ENCODE data around the gene RBM38.
A peak's percentile ranks its signal among the peaks of the same experiment; 100 is the strongest.
"Not testable (repeated sequence)": the region's sequence is repeated elsewhere in the genome, so short reads cannot be mapped to it uniquely, and the experiment has no call there.

Gene RBM38

DNA sequence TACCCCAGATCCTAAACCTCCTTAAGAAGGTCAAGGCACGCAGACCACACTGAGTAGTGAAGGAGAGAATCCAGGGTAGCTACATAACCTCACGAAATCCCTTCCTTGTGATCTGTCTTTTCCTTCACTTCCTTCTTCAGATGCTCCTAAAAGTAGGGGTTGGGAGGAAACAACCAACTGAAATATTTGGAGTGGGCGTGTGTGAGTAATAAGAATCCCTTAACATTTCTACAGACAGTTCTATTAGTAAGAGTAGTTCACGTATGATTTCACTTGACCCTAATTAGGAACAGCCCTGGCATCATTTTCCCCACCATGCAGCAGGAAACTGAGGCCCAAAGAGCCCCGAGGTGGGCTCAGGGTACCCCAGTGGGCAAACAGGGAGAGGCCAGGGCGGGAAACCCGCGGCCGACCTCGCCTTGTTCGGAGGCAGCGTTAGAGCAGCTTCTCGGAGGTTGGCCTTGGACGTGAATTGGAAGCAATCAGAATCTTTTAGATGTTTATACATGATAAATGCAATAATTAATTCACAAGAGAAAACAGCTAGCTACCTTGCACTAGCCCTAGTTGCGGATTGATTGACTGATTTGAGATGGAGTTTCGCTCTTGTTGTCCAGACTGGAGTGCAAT lies 41.0 kb upstream of the RBM38 start:
- H3K4me3 ChIP-seq (ENCODE audit: low read depth, low read length): no peak overlapping the region
- TF ChIP-seq, protein P1, sequence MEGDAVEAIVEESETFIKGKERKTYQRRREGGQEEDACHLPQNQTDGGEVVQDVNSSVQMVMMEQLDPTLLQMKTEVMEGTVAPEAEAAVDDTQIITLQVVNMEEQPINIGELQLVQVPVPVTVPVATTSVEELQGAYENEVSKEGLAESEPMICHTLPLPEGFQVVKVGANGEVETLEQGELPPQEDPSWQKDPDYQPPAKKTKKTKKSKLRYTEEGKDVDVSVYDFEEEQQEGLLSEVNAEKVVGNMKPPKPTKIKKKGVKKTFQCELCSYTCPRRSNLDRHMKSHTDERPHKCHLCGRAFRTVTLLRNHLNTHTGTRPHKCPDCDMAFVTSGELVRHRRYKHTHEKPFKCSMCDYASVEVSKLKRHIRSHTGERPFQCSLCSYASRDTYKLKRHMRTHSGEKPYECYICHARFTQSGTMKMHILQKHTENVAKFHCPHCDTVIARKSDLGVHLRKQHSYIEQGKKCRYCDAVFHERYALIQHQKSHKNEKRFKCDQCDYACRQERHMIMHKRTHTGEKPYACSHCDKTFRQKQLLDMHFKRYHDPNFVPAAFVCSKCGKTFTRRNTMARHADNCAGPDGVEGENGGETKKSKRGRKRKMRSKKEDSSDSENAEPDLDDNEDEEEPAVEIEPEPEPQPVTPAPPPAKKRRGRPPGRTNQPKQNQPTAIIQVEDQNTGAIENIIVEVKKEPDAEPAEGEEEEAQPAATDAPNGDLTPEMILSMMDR (IDR thresholded peaks at IDR 0.05; ENCODE audit: low read depth, low read length): no peak
- DNase-seq: no peak

DNA sequence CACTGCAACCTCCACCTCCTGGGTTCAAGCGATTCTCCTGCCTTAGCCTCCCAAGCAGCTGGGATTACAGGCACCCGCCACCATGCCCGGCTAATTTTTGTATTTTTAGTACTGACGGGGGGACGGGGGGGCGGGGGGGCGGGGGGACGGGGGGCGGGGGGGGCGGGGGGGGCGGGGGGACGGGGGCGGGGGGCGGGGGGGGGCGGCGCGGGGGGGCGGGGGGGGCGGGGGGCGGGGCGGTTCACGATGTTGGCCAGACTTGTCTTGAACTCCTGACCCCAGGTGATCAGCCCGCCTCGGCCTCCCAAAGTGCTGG lies 40.5 kb upstream of the RBM38 start:
- Histone ChIP-seq H3K27ac (peak overlapping the region; percentile 98), H3K4me3 (ENCODE audit: low read depth, low read length) (peak overlapping the region; percentile 95)
- H3K9me3 ChIP-seq (ENCODE audit: severe bottlenecking); H3K36me3 ChIP-seq; H3K27me3 ChIP-seq (ENCODE audit: insufficient read depth, low read depth, severe bottlenecking); DNase-seq: not testable (repeated sequence)

More for the DNA sequence above, 41.0 kb upstream of the RBM38 start:
- peaks cover 5% of the 10 kb centered on the region for H3K27me3 ChIP-seq (ENCODE audit: insufficient read depth, low read depth, severe bottlenecking)
- H3K36me3 ChIP-seq: peaks cover 4% of the 10 kb centered on the region
- no peaks in the 10 kb centered on the region for H3K9me3 ChIP-seq (ENCODE audit: severe bottlenecking)
- no peak overlapping the region for H3K27ac ChIP-seq

DNA sequence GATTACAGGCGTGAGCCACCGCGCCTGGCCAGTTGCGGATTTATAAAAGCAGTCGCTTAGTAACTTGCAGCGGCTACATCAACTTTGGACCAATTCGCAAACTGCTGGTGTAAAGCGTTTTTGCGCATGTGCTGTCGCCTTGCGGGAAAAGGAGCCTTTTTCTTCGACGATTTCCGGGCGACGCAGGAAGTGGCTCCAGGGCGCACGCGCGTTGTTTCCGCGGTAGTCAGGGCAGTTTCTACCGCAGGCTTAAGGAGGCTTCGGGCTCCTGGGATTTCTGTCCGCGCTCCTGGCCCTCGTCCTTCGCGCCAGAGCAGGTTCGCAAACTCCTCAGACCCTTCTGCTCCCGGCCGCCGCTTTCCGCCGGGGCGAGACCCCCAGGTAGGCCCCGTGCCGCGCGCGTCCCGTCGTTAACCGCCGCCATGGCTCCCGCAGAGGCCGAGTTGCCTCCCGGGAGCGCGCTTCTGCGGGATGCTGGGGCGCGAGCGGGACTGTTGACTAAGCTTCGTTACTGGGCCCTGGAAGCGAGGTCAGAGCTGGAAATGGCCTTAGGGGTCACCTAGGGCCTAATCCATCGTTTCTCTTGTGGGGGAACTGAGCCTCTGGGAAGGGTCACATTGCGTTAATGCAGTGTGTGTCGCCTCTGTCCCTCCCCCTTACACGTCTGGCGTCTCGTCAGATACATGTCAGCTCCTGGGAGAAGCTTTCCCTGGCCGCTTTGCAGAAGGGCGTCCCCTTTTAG lies 40.0 kb upstream of the RBM38 start, which contains the start of gene RAE1:
RAE1 (plus strand) TSS at position 214 of the 742 bp plus-strand sequence. CDS start 2,784 bp downstream, outside the sequence.
- peaks cover 3% of the 10 kb centered on the region for H3K27me3 ChIP-seq (ENCODE audit: insufficient read depth, low read depth, severe bottlenecking)
- H3K27ac ChIP-seq: peak within 1 kb of the TSS; percentile 98
- no peaks in the 10 kb centered on the region for H3K9me3 ChIP-seq (ENCODE audit: severe bottlenecking)
- DNase-seq: peak; percentile 92
- TF ChIP-seq, protein P1 (IDR thresholded peaks at IDR 0.05; ENCODE audit: low read depth, low read length): no peak
- H3K36me3 ChIP-seq: peaks cover 4% of the 10 kb centered on the region
- peak within 1 kb of the TSS; percentile 95 for H3K4me3 ChIP-seq (ENCODE audit: low read depth, low read length)

DNA sequence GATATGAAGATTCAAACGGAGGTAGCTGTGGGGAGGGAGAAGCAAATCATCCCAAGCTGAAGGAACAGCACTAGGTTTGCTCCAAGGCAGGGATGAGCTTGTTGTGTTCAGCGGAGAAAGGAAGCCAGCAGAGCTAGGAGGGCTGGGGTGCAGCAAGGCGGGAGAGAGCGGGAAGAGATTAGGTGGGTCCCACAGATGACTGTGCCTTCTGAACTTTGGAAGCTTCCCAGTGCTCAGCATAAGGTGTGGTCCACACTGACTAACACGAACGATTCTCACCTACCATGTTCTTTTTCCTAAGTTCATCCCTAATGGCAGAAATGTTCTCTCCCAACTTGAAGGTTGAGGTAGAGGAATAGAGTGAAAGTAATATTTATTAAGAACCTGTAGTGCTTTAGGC lies 38.9 kb upstream of the RBM38 start:
- no peak overlapping the region for H3K27ac ChIP-seq
- no peaks in the 10 kb centered on the region for H3K9me3 ChIP-seq (ENCODE audit: severe bottlenecking)
- DNase-seq: no peak
- peaks cover 4% of the 10 kb centered on the region for H3K36me3 ChIP-seq
- TF ChIP-seq, protein P1 (IDR thresholded peaks at IDR 0.05; ENCODE audit: low read depth, low read length): no peak
- no peak overlapping the region for H3K4me3 ChIP-seq (ENCODE audit: low read depth, low read length)
- H3K27me3 ChIP-seq (ENCODE audit: insufficient read depth, low read depth, severe bottlenecking): peaks cover 3% of the 10 kb centered on the region

DNA sequence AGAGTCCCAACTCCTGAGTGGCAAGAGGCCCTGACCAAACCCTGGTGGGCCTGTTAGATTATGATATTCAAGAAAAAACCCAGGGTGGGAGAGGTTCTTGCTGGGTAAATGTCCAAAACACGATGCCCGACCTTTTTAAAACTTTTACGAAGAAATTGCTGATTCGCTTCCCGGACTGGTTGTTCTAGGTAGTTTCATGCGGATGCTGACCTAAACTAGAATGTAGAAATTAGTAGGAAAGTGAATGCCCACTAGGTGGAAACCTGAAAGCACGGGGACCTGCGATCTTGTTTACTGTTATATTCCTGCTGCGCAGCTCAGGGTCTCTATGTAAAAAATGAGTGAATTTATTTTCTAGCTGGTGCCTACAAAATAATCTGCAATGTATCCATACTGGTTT lies 37.8 kb upstream of the RBM38 start:
- TF ChIP-seq, protein P1 (IDR thresholded peaks at IDR 0.05; ENCODE audit: low read depth, low read length): no peak
- DNase-seq: no peak
- peaks cover 3% of the 10 kb centered on the region for H3K27me3 ChIP-seq (ENCODE audit: insufficient read depth, low read depth, severe bottlenecking)
- H3K27ac ChIP-seq: no peak overlapping the region
- H3K36me3 ChIP-seq: peaks cover 4% of the 10 kb centered on the region
- no peaks in the 10 kb centered on the region for H3K9me3 ChIP-seq (ENCODE audit: severe bottlenecking)
- H3K4me3 ChIP-seq (ENCODE audit: low read depth, low read length): no peak overlapping the region

DNA sequence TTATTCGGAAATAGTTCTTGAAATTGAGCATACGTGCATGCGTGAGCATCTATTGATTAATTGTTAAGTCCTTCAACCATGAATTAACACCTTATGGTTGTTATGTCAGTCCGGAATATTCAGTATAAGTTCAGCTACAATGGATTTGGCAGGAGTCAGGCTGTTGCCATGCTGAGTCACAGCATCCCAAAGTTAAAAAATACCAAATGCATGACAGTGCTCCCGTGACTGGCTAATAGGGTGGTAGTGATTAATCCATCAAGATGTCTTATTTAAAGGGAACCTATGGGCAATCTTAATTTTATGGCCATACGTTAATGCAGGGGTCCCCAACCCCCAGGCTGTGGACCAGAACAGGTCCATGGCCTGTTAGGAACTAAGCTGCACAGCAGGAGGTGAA lies 29.7 kb upstream of the RBM38 start:
- H3K36me3 ChIP-seq: peaks cover 48% of the 10 kb centered on the region
- no peaks in the 10 kb centered on the region for H3K27me3 ChIP-seq (ENCODE audit: insufficient read depth, low read depth, severe bottlenecking)
- H3K9me3 ChIP-seq (ENCODE audit: severe bottlenecking): no peaks in the 10 kb centered on the region
- TF ChIP-seq, protein P1 (IDR thresholded peaks at IDR 0.05; ENCODE audit: low read depth, low read length): no peak
- H3K27ac ChIP-seq: no peak overlapping the region
- H3K4me3 ChIP-seq (ENCODE audit: low read depth, low read length): no peak overlapping the region
- DNase-seq: no peak
